CD4-positive, CD25-positive, alpha-beta regulatory T cell (primary cell): ENCODE results near the gene RASGRF2. TPM values are rescaled to one million over a fixed set of nuclear protein-coding genes. Genes with fewer than 3 reads are reported as not detected.
"Not testable (repeated sequence)": the region's sequence is repeated elsewhere in the genome, so short reads cannot be mapped to it uniquely, and the experiment has no call there.

Source experiments
- ATAC-seq, 2 donors: fragments of 150-1000 bp; cut with Tn5 transposase; one replicate each; pipeline ENCODE4 v1.10.0; 2021; ENCODE audit warnings: low read depth in 2 of 2, moderate number of reproducible peaks in 2 of 2, moderate library complexity in 1 of 2
- DNase-seq, 3 donors: peaks; one replicate each; pipeline versions ENCODE4 v3.0.0 to v3.0.0-alpha.2; 2012 to 2022; ENCODE audit warnings: mixed read lengths in 1 of 3
- H3K27ac ChIP-seq: one replicate; pipeline ENCODE4 v1.7.0; 2013; ENCODE audit warnings: mild to moderate bottlenecking, low read length; ENCODE audit not compliant: insufficient read depth, poor library complexity, severe bottlenecking
- H3K27me3 ChIP-seq: one replicate; pipeline ENCODE4 v1.7.0; 2013; ENCODE audit warnings: low read length; ENCODE audit not compliant: control insufficient read depth, insufficient read depth
- H3K36me3 ChIP-seq: one replicate; pipeline ENCODE4 v1.7.0; 2013; ENCODE audit warnings: mild to moderate bottlenecking, low read length, moderate library complexity; ENCODE audit not compliant: control insufficient read depth, insufficient read depth
- H3K4me1 ChIP-seq: 2 replicates; pipeline ENCODE4 v1.7.0; 2013; ENCODE audit warnings: mild to moderate bottlenecking, low read length; ENCODE audit not compliant: insufficient read depth, control insufficient read depth, poor library complexity, severe bottlenecking
- H3K4me3 ChIP-seq: one replicate; pipeline ENCODE4 v1.7.0; 2013; ENCODE audit warnings: low read depth, mild to moderate bottlenecking, low read length, moderate library complexity
- H3K9me3 ChIP-seq, 2 experiments: 1 replicate in 1 of 2; 2 replicates in 1 of 2; pipeline ENCODE4 v1.7.0; 2013; ENCODE audit warnings: low read length in 2 of 2, mild to moderate bottlenecking in 1 of 2, moderate library complexity in 1 of 2; ENCODE audit not compliant: control insufficient read depth in 2 of 2
- H3K27ac Mint-ChIP-seq, 3 donors: one replicate each; pipeline ENCODE4 v1.8.0; 2020 to 2022; ENCODE audit warnings: mild to moderate bottlenecking in 3 of 3, mixed read lengths in 3 of 3, moderate library complexity in 2 of 3
- H3K27me3 Mint-ChIP-seq: one replicate; pipeline ENCODE4 v1.8.0; 2022; ENCODE audit warnings: mild to moderate bottlenecking, mixed read lengths
- H3K36me3 Mint-ChIP-seq: one replicate; pipeline ENCODE4 v1.8.0; 2020; ENCODE audit warnings: mixed read lengths
- H3K4me1 Mint-ChIP-seq, 4 donors: one replicate each; pipeline ENCODE4 v1.8.0; 2020 to 2022; ENCODE audit warnings: mixed read lengths in 4 of 4, mild to moderate bottlenecking in 1 of 4
- H3K4me3 Mint-ChIP-seq, 4 donors: one replicate each; pipeline ENCODE4 v1.8.0; 2020 to 2022; ENCODE audit warnings: mild to moderate bottlenecking in 4 of 4, mixed read lengths in 4 of 4, moderate library complexity in 3 of 4
- H3K9me3 Mint-ChIP-seq, 7 donors: one replicate each; pipeline ENCODE4 v1.8.0; 2020 to 2022; ENCODE audit warnings: mixed read lengths in 7 of 7, mild to moderate bottlenecking in 3 of 7, moderate library complexity in 2 of 7
- polyA plus RNA-seq, 4 donors: library from polyadenylated mRNA; unstranded; fragments of 300-500 nt; fragmentation: Illumina TruSeq; gene quantifications; one replicate each; pipeline ENCODE4 v1.2.3, GENCODE V29; 2021
- total RNA-seq: library from RNA; stranded (reverse); gene quantifications from one replicate; pipeline ENCODE4 v1.2.3, GENCODE V29; 2022

RASGRF2 gene
- total and polyA plus RNA-seq, 5 donors from 2014 or later = 3.9 to 10.3 (median 8.9) TPM

GRCh38 chr5:81053282-81053681, 93.1 kb downstream of the RASGRF2 start:
- H3K9me3 Mint-ChIP-seq, H3K4me1 ChIP-seq, H3K4me3 ChIP-seq, H3K9me3 ChIP-seq, H3K27me3 ChIP-seq, ATAC-seq, H3K27ac ChIP-seq, H3K27ac Mint-ChIP-seq, H3K36me3 ChIP-seq, DNase-seq: not testable (repeated sequence)
- H3K4me3 Mint-ChIP-seq = peak overlapping the region in 1 of 4 donors; percentile 28
- H3K4me1 Mint-ChIP-seq = peaks cover 0 to 30% (median 13%) of the 10 kb centered on the region in 4 donors
- H3K27me3 Mint-ChIP-seq = peaks cover 23% of the 10 kb centered on the region
- peaks cover 18% of the 10 kb centered on the region for H3K36me3 Mint-ChIP-seq

- H3K9me3 ChIP-seq = no peaks in the 10 kb centered on the region
- H3K27me3 Mint-ChIP-seq = peaks cover 17% of the 10 kb centered on the region
- H3K27ac Mint-ChIP-seq = no peak overlapping the region
- ATAC-seq (no peak), DNase-seq (no peak)
- no peak overlapping the region for H3K4me3 ChIP-seq
- H3K9me3 Mint-ChIP-seq = peaks cover 0 to 4% (median 0%) of the 10 kb centered on the region in 7 donors
- no peak overlapping the region for H3K4me3 Mint-ChIP-seq
- H3K27ac ChIP-seq = no peak overlapping the region
- no peaks in the 10 kb centered on the region for H3K36me3 ChIP-seq
- H3K36me3 Mint-ChIP-seq = peaks cover 12% of the 10 kb centered on the region
- H3K27me3 ChIP-seq = no peaks in the 10 kb centered on the region
- H3K4me1 Mint-ChIP-seq = peaks cover 0 to 28% (median 14%) of the 10 kb centered on the region in 4 donors
- no peaks in the 10 kb centered on the region for H3K4me1 ChIP-seq
These were observed 98.0 kb downstream of the RASGRF2 start for GRCh38 chr5:81058121-81058520.

- no peak overlapping the region for H3K27ac ChIP-seq
- peaks cover 48% of the 10 kb centered on the region for H3K36me3 Mint-ChIP-seq
- H3K27me3 Mint-ChIP-seq = peaks cover 22% of the 10 kb centered on the region
- H3K4me1 Mint-ChIP-seq = peaks cover 0 to 22% (median 13%) of the 10 kb centered on the region in 4 donors
- H3K4me3 ChIP-seq = no peak overlapping the region
- no peaks in the 10 kb centered on the region for H3K9me3 ChIP-seq
- peak overlapping the region in 1 of 3 donors; percentile 56 for H3K27ac Mint-ChIP-seq
- no peak overlapping the region for H3K4me3 Mint-ChIP-seq
- H3K27me3 ChIP-seq = no peaks in the 10 kb centered on the region
- peaks cover 0 to 1% (median 0%) of the 10 kb centered on the region in 7 donors for H3K9me3 Mint-ChIP-seq
- H3K4me1 ChIP-seq = no peaks in the 10 kb centered on the region
- no peak for DNase-seq
- peaks cover 8% of the 10 kb centered on the region for H3K36me3 ChIP-seq
- ATAC-seq = no peak
These were observed 105.3 kb downstream of the RASGRF2 start for GRCh38 chr5:81065492-81065891.

- Histone ChIP-seq H3K4me3 (no peak overlapping the region), H3K9me3 (no peaks in the 10 kb centered on the region), H3K27me3 (no peaks in the 10 kb centered on the region), H3K27ac (no peak overlapping the region), H3K4me1 (no peaks in the 10 kb centered on the region), H3K36me3 (peaks cover 8% of the 10 kb centered on the region)
- H3K4me1 Mint-ChIP-seq = peaks cover 0 to 17% (median 9%) of the 10 kb centered on the region in 4 donors
- H3K27me3 Mint-ChIP-seq = peaks cover 22% of the 10 kb centered on the region
- DNase-seq (no peak), ATAC-seq (no peak)
- H3K36me3 Mint-ChIP-seq = peaks cover 45% of the 10 kb centered on the region
- H3K4me3 Mint-ChIP-seq = no peak overlapping the region
- H3K27ac Mint-ChIP-seq = no peak overlapping the region
- H3K9me3 Mint-ChIP-seq = peaks cover 0 to 1% (median 0%) of the 10 kb centered on the region in 7 donors
These were observed 105.9 kb downstream of the RASGRF2 start for GRCh38 chr5:81066102-81066501.

- H3K9me3 Mint-ChIP-seq = peaks cover 0 to 1% (median 0%) of the 10 kb centered on the region in 7 donors
- peaks cover 8% of the 10 kb centered on the region for H3K36me3 ChIP-seq
- ATAC-seq (no peak), DNase-seq (no peak)
- peaks cover 45% of the 10 kb centered on the region for H3K36me3 Mint-ChIP-seq
- H3K4me3 ChIP-seq = no peak overlapping the region
- H3K27ac ChIP-seq = no peak overlapping the region
- peaks cover 22% of the 10 kb centered on the region for H3K27me3 Mint-ChIP-seq
- H3K4me1 Mint-ChIP-seq = peaks cover 0 to 15% (median 8%) of the 10 kb centered on the region in 4 donors
- no peaks in the 10 kb centered on the region for H3K27me3 ChIP-seq
- H3K4me1 ChIP-seq = no peaks in the 10 kb centered on the region
- H3K9me3 ChIP-seq = no peaks in the 10 kb centered on the region
- H3K4me3 Mint-ChIP-seq = no peak overlapping the region
- no peak overlapping the region for H3K27ac Mint-ChIP-seq
These were observed 107.2 kb downstream of the RASGRF2 start for GRCh38 chr5:81067406-81067805.

GRCh38 chr5:81068063-81068462, 107.9 kb downstream of the RASGRF2 start:
- no peaks in the 10 kb centered on the region for H3K27me3 ChIP-seq
- no peaks in the 10 kb centered on the region for H3K9me3 ChIP-seq
- no peak for ATAC-seq
- peaks cover 8% of the 10 kb centered on the region for H3K36me3 ChIP-seq
- peaks cover 0 to 1% (median 0%) of the 10 kb centered on the region in 7 donors for H3K9me3 Mint-ChIP-seq
- no peak overlapping the region for H3K4me3 Mint-ChIP-seq
- H3K4me1 Mint-ChIP-seq = peaks cover 0 to 12% (median 6%) of the 10 kb centered on the region in 4 donors
- H3K4me3 ChIP-seq = no peak overlapping the region
- peaks cover 42% of the 10 kb centered on the region for H3K36me3 Mint-ChIP-seq
- peaks cover 16% of the 10 kb centered on the region for H3K27me3 Mint-ChIP-seq
- no peak overlapping the region for H3K27ac ChIP-seq
- H3K27ac Mint-ChIP-seq = peak overlapping the region in 1 of 3 donors; percentile 44
- H3K4me1 ChIP-seq = no peaks in the 10 kb centered on the region
- DNase-seq = no peak

- H3K4me3 ChIP-seq = no peak overlapping the region
- H3K36me3 ChIP-seq = peaks cover 8% of the 10 kb centered on the region
- H3K27ac Mint-ChIP-seq = no peak overlapping the region
- no peaks in the 10 kb centered on the region for H3K9me3 ChIP-seq
- H3K27me3 ChIP-seq = no peaks in the 10 kb centered on the region
- no peak for DNase-seq
- H3K4me3 Mint-ChIP-seq = no peak overlapping the region
- no peak for ATAC-seq
- peaks cover 14% of the 10 kb centered on the region for H3K27me3 Mint-ChIP-seq
- H3K4me1 ChIP-seq = no peaks in the 10 kb centered on the region
- peaks cover 40% of the 10 kb centered on the region for H3K36me3 Mint-ChIP-seq
- peaks cover 0 to 12% (median 6%) of the 10 kb centered on the region in 4 donors for H3K4me1 Mint-ChIP-seq
- H3K9me3 Mint-ChIP-seq = peaks cover 0 to 1% (median 0%) of the 10 kb centered on the region in 7 donors
- H3K27ac ChIP-seq = no peak overlapping the region
These were observed 108.5 kb downstream of the RASGRF2 start for GRCh38 chr5:81068635-81069034.

- DNase-seq (no peak), ATAC-seq (no peak)
- peaks cover 0 to 1% (median 0%) of the 10 kb centered on the region in 7 donors for H3K9me3 Mint-ChIP-seq
- Histone ChIP-seq H3K4me3 (no peak overlapping the region), H3K27ac (no peak overlapping the region), H3K27me3 (no peaks in the 10 kb centered on the region), H3K9me3 (no peaks in the 10 kb centered on the region), H3K36me3 (peaks cover 6% of the 10 kb centered on the region), H3K4me1 (no peaks in the 10 kb centered on the region)
- H3K4me3 Mint-ChIP-seq = no peak overlapping the region
- H3K36me3 Mint-ChIP-seq = peaks cover 30% of the 10 kb centered on the region
- H3K27me3 Mint-ChIP-seq = peaks cover 13% of the 10 kb centered on the region
- H3K27ac Mint-ChIP-seq = no peak overlapping the region
- H3K4me1 Mint-ChIP-seq = peaks cover 0 to 10% (median 7%) of the 10 kb centered on the region in 4 donors
These were observed 109.8 kb downstream of the RASGRF2 start for GRCh38 chr5:81069990-81070389.
